Memory B cell (primary cell): Measurements from ENCODE around the gene THADA.

Experiments used
- ATAC-seq: fragments of 150-1000 bp; cut with Tn5 transposase; 2 replicates; pipeline ENCODE4 v1.10.0; 2021; ENCODE audit warnings: low read depth, mild to moderate bottlenecking, moderate library complexity
- DNase-seq, 2 donors: peaks; one replicate each; pipeline ENCODE4 v3.0.0; 2022; ENCODE audit warnings: low spot score in 2 of 2
- H3K27ac Mint-ChIP-seq: one replicate; pipeline ENCODE4 v1.8.0; 2022; ENCODE audit warnings: mild to moderate bottlenecking, moderate library complexity, mixed read lengths
- H3K27me3 Mint-ChIP-seq: one replicate; pipeline ENCODE4 v1.8.0; 2022; ENCODE audit warnings: mixed read lengths
- H3K36me3 Mint-ChIP-seq: one replicate; pipeline ENCODE4 v1.8.0; 2022; ENCODE audit warnings: mild to moderate bottlenecking, mixed read lengths
- H3K4me1 Mint-ChIP-seq: one replicate; pipeline ENCODE4 v1.8.0; 2022; ENCODE audit warnings: mixed read lengths
- H3K4me3 Mint-ChIP-seq: one replicate; pipeline ENCODE4 v1.8.0; 2022; ENCODE audit warnings: mild to moderate bottlenecking, moderate library complexity, mixed read lengths
- H3K9me3 Mint-ChIP-seq: one replicate; pipeline ENCODE4 v1.8.0; 2022; ENCODE audit warnings: mixed read lengths

Gene THADA

GRCh38 chr2:43518718-43519117 lies 77.1 kb downstream of the THADA start:
- ATAC-seq, result no peak
- Mint-ChIP-seq H3K27ac (peak overlapping the region; percentile 28), H3K4me1 (peaks cover 26% of the 10 kb centered on the region), H3K4me3 (no peak overlapping the region), H3K9me3 (no peaks in the 10 kb centered on the region), H3K36me3 (peaks cover 4% of the 10 kb centered on the region), H3K27me3 (no peaks in the 10 kb centered on the region)
- DNase-seq, result no peak

DNA sequence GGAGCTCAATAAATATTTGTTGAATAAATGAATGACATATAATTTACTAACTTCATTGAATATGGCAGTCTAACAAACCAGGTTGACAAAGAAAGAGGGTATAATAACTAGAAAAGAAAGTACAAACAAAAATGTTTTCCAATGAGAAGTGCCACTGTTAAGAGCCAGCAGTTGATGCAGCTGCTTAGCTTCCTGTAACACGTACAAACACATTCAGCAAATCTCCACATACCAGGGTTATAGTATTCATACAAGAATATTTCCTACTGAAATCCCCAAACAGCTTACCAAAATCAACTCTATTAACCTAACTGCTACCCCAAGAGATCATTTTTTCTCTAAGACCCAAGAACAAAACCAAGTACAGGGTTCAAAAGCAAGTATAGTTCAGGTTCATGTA lies 77.7 kb downstream of the THADA start:
- H3K4me3 Mint-ChIP-seq, result no peak overlapping the region
- DNase-seq (no peak), ATAC-seq (no peak)
- peaks cover 26% of the 10 kb centered on the region for H3K4me1 Mint-ChIP-seq
- peaks cover 5% of the 10 kb centered on the region for H3K36me3 Mint-ChIP-seq
- H3K27me3 Mint-ChIP-seq, result no peaks in the 10 kb centered on the region
- H3K9me3 Mint-ChIP-seq, result no peaks in the 10 kb centered on the region
- peak overlapping the region; percentile 28 for H3K27ac Mint-ChIP-seq

DNA sequence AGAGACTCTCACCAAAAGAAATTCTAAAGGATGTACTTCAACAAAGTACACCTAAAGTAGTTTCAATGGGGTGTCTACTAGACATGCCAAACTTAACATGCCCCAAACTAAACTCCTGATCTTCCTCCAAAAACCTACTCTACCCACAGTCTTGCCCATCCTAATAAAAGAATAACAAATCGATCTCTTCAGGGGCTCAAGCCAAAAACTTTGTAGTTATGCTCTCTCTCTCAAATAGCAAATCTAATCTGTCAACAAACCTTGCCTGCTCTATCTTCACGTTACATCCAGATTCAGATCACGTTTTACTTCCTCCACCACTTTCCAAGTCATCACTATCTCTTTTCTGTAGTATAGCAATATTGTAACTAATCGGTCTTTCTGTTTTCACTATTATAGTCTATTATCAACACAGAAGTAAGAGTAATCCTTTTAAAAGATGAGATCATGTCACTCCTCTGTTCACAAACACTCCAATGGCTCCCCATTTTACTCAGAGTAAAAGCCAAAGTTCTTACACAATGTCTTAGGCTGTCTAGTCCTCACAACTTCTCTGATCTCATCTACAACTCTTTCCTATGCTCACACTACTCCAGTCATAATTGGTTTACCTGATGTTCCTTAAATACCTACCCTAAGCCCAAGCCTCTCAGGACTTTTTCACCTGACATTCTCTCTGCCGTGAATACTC lies 79.9 kb downstream of the THADA start:
- ATAC-seq, result no peak
- peak overlapping the region; percentile 39 for H3K27ac Mint-ChIP-seq
- H3K9me3 Mint-ChIP-seq, result no peaks in the 10 kb centered on the region
- H3K4me1 Mint-ChIP-seq, result peaks cover 26% of the 10 kb centered on the region
- H3K4me3 Mint-ChIP-seq, result no peak overlapping the region
- no peak for DNase-seq
- peaks cover 15% of the 10 kb centered on the region for H3K36me3 Mint-ChIP-seq
- no peaks in the 10 kb centered on the region for H3K27me3 Mint-ChIP-seq

DNA sequence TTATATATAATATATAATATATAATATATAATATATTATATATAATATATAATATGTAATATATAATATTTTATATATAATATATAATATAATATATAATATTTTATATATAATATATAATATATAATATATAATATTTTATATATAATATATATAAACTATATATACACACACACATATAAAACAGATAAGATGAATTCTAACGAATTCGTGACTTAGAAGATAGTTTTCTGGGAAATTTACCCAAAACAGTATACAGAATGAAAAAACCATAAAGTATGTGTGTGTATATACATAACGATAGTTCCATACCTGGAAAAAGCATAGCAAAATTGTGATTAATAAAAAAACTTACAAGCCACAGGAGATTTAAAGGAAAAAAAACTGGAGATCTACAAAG lies 80.6 kb downstream of the THADA start:
- Mint-ChIP-seq H3K27me3 (no peaks in the 10 kb centered on the region), H3K9me3 (no peaks in the 10 kb centered on the region), H3K36me3 (peaks cover 14% of the 10 kb centered on the region), H3K4me3 (no peak overlapping the region), H3K27ac (no peak overlapping the region), H3K4me1 (peaks cover 26% of the 10 kb centered on the region)
- DNase-seq (no peak), ATAC-seq (no peak)

DNA sequence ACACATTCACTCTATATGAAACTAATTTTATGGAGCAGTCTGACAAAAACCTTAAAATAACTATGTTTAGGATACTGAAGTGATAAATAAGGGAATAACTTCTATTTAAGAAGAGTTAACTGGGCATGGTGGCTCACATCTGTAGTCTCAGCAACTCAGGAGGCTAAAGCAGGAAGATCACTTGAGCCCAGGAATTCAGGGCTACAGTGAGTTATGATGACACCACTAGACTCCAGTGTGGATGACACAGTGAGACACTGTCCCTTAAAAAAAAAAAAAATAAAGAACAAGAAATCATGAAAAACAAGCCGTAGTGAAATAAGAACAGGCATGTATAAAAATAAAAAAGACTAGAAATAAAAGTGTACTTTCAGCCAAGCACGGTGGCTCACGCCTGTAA lies 82.0 kb downstream of the THADA start:
- DNase-seq (no peak), ATAC-seq (no peak)
- H3K4me3 Mint-ChIP-seq, result no peak overlapping the region
- peaks cover 14% of the 10 kb centered on the region for H3K36me3 Mint-ChIP-seq
- H3K9me3 Mint-ChIP-seq, result no peaks in the 10 kb centered on the region
- peaks cover 21% of the 10 kb centered on the region for H3K4me1 Mint-ChIP-seq
- H3K27me3 Mint-ChIP-seq, result no peaks in the 10 kb centered on the region
- no peak overlapping the region for H3K27ac Mint-ChIP-seq

- Mint-ChIP-seq H3K27me3 (no peaks in the 10 kb centered on the region), H3K4me3 (no peak overlapping the region), H3K27ac (no peak overlapping the region), H3K4me1 (peaks cover 17% of the 10 kb centered on the region), H3K36me3 (peaks cover 17% of the 10 kb centered on the region), H3K9me3 (no peaks in the 10 kb centered on the region)
- DNase-seq (no peak), ATAC-seq (no peak)
Measured at GRCh38 chr2:43513216-43513615, 82.6 kb downstream of the THADA start.

GRCh38 chr2:43511199-43511598 lies 84.6 kb downstream of the THADA start:
- Mint-ChIP-seq H3K36me3 (peaks cover 26% of the 10 kb centered on the region), H3K27ac (no peak overlapping the region), H3K9me3 (no peaks in the 10 kb centered on the region), H3K4me3 (no peak overlapping the region), H3K27me3 (no peaks in the 10 kb centered on the region), H3K4me1 (peaks cover 11% of the 10 kb centered on the region)
- no peak for ATAC-seq
- no peak for DNase-seq

- no peaks in the 10 kb centered on the region for H3K27me3 Mint-ChIP-seq
- H3K4me1 Mint-ChIP-seq, result peaks cover 5% of the 10 kb centered on the region
- H3K27ac Mint-ChIP-seq, result no peak overlapping the region
- H3K9me3 Mint-ChIP-seq, result no peaks in the 10 kb centered on the region
- no peak for DNase-seq
- ATAC-seq, result no peak
- H3K4me3 Mint-ChIP-seq, result no peak overlapping the region
- peaks cover 26% of the 10 kb centered on the region for H3K36me3 Mint-ChIP-seq
Measured at GRCh38 chr2:43509886-43510285, 86.0 kb downstream of the THADA start.

DNA sequence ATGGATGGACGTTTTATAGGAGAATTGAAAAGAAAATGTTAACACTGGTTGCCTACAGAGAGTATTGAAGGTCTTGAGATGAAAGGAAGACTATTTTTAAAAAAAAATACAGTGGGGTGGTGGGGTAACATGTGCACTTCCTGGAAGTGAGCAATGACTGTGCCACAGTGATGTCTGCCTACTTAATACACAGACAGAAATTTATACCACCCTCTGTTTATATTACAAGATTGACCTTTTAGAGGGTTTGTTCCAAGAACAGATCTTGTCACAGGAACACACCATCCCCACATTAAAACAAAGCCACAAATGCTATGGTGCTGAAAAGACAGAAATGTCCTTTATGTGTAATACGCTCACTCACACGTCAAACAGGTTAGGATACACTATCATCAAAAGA lies 87.6 kb downstream of the THADA start:
- no peaks in the 10 kb centered on the region for H3K27me3 Mint-ChIP-seq
- H3K4me1 Mint-ChIP-seq, result peaks cover 5% of the 10 kb centered on the region
- no peak overlapping the region for H3K27ac Mint-ChIP-seq
- ATAC-seq (no peak), DNase-seq (no peak)
- H3K36me3 Mint-ChIP-seq, result peaks cover 33% of the 10 kb centered on the region
- H3K4me3 Mint-ChIP-seq, result no peak overlapping the region
- no peaks in the 10 kb centered on the region for H3K9me3 Mint-ChIP-seq

DNA sequence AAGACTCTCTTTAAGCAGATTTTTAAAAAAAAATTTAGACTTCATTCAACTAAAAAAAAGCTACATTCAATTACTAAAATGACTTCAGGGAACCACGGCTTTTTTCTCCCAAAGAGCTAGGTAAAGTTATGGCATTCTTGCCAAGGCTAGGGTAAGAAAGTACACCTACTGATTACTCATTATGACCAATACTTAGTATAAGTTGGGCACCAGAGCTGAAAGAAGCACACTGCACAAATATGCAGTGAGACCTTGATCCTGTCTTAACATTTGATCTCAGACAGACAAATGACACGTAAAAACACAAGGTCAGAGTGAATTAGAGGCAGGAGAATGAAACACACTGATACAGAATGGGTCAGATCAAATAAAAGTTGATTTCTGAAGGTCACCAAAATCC lies 88.7 kb downstream of the THADA start:
- Mint-ChIP-seq H3K9me3 (no peaks in the 10 kb centered on the region), H3K4me3 (no peak overlapping the region), H3K36me3 (peaks cover 28% of the 10 kb centered on the region), H3K27ac (peak overlapping the region; percentile 70), H3K27me3 (no peaks in the 10 kb centered on the region), H3K4me1 (peaks cover 5% of the 10 kb centered on the region)
- DNase-seq (no peak), ATAC-seq (no peak)

- Mint-ChIP-seq H3K36me3 (peaks cover 22% of the 10 kb centered on the region), H3K9me3 (peaks cover 1% of the 10 kb centered on the region), H3K27me3 (no peaks in the 10 kb centered on the region), H3K27ac (no peak overlapping the region), H3K4me1 (no peaks in the 10 kb centered on the region), H3K4me3 (no peak overlapping the region)
- ATAC-seq (no peak), DNase-seq (no peak)
Measured at GRCh38 chr2:43495727-43496126, 100.1 kb downstream of the THADA start.

DNA sequence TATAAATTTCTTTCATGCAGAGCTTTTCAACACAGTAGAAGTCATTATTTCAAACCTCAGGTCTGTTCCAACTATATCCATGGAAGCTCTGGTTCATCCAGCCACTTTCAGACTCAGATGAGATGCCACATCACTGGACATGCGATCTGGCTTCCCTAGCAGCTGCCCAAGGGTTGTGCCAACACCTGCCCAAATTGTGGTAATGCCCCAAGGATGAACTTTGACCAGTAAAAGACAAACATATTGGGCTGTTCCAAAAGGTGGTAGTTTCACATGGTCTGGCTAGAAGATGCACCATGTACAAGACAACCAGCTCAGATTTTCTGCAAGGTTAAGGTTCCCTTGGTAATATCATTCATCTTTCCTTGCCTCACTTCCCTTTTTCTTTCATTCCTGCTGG lies 101.9 kb downstream of the THADA start:
- no peak for ATAC-seq
- DNase-seq, result no peak
- Mint-ChIP-seq H3K27ac (no peak overlapping the region), H3K36me3 (peaks cover 19% of the 10 kb centered on the region), H3K4me3 (no peak overlapping the region), H3K9me3 (peaks cover 1% of the 10 kb centered on the region), H3K27me3 (no peaks in the 10 kb centered on the region), H3K4me1 (no peaks in the 10 kb centered on the region)

- DNase-seq (no peak), ATAC-seq (no peak)
- no peaks in the 10 kb centered on the region for H3K4me1 Mint-ChIP-seq
- H3K9me3 Mint-ChIP-seq, result no peaks in the 10 kb centered on the region
- peaks cover 9% of the 10 kb centered on the region for H3K36me3 Mint-ChIP-seq
- H3K27me3 Mint-ChIP-seq, result no peaks in the 10 kb centered on the region
- no peak overlapping the region for H3K27ac Mint-ChIP-seq
- no peak overlapping the region for H3K4me3 Mint-ChIP-seq
Measured at GRCh38 chr2:43491065-43491639, 104.7 kb downstream of the THADA start.

DNA sequence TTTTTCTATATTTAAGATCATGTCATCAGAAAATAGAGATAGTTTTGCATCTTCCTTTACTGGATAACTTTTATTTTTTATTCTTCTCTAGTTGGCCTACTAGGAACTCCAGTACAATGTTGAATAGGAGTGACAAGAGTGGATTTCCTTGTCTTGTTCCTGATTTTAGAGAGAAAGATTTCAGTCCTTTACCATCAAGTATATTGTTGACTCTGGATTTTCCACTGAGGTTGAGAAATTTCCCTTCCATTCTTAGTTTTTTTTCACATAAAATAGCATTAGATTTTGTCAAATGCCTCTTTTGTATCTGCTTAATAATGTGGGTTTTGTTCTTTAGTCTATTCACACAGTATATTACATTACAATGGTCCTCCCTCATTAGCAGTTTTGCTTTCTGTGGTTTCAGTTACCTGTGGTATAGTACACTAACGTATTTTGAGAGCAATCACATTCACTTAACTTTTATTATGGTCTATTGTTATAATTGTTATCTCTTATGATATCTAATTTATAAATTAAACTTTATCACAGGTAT lies 105.5 kb downstream of the THADA start:
- Mint-ChIP-seq H3K9me3 (no peaks in the 10 kb centered on the region), H3K27ac (peak overlapping the region; percentile 38), H3K36me3 (peaks cover 7% of the 10 kb centered on the region), H3K4me3 (no peak overlapping the region), H3K4me1 (no peaks in the 10 kb centered on the region), H3K27me3 (no peaks in the 10 kb centered on the region)
- DNase-seq (no peak), ATAC-seq (no peak)

GRCh38 chr2:43488737-43489136 lies 107.1 kb downstream of the THADA start:
- H3K9me3 Mint-ChIP-seq, result no peaks in the 10 kb centered on the region
- H3K27me3 Mint-ChIP-seq, result no peaks in the 10 kb centered on the region
- H3K4me3 Mint-ChIP-seq, result no peak overlapping the region
- no peak overlapping the region for H3K27ac Mint-ChIP-seq
- peaks cover 2% of the 10 kb centered on the region for H3K36me3 Mint-ChIP-seq
- no peaks in the 10 kb centered on the region for H3K4me1 Mint-ChIP-seq
- ATAC-seq, result no peak
- no peak for DNase-seq
